H1 (cell line): ENCODE results near the gene FLT1. TPM values are rescaled to one million over a fixed set of nuclear protein-coding genes. Genes with fewer than 3 reads are reported as not detected.

Experiments used
- CTCF ChIA-PET: fragments of 300-600 bp; sonication (Branson Sonifier 250); formaldehyde crosslinking; loops from one replicate; lab custom pipeline; 2021; ENCODE audit not compliant: partially characterized antibody; lab: Charles Lee
- POLR2A ChIA-PET: fragments of 300-600 bp; sonication (Branson Sonifier 250); formaldehyde crosslinking; loops from one replicate; lab custom pipeline; 2021; ENCODE audit warnings: inconsistent platforms; ENCODE audit not compliant: partially characterized antibody; lab: Charles Lee
- DNase-seq, 2 experiments: peaks; one replicate each; pipeline versions ENCODE4 v3.0.0 to v3.0.0-alpha.2; 2010 to 2022; ENCODE audit warnings: low spot score in 2 of 2, low read depth in 1 of 2, mixed read lengths in 1 of 2
- FAIRE-seq: peaks from 2 replicates; lab custom pipeline; 2011; peaks lifted over from hg19 to GRCh38; lab: Jason Lieb, UNC
- H2AFZ ChIP-seq: 2 replicates; pipeline ENCODE4 v1.8.1; 2012; ENCODE audit warnings: low read length, inconsistent platforms
- H2AK5ac ChIP-seq: 2 replicates; pipeline ENCODE4 v1.6.1; 2013; ENCODE audit warnings: low read depth, low read length
- H2BK120ac ChIP-seq: replicated peaks from 2 replicates; pipeline ENCODE3; 2013; ENCODE audit warnings: low read depth, low read length, inconsistent platforms
- H2BK12ac ChIP-seq: 2 replicates; pipeline ENCODE4 v1.6.1; 2013; ENCODE audit warnings: low read depth, low read length
- H2BK15ac ChIP-seq: 2 replicates; pipeline ENCODE4 v1.6.1; 2013; ENCODE audit warnings: low read length
- H2BK20ac ChIP-seq: 2 replicates; pipeline ENCODE4 v1.6.1; 2013; ENCODE audit warnings: low read length
- H2BK5ac ChIP-seq: 2 replicates; pipeline ENCODE4 v1.6.1; 2013; ENCODE audit warnings: low read depth, low read length
- H3K14ac ChIP-seq: 2 replicates; pipeline ENCODE4 v1.6.1; 2013; ENCODE audit warnings: inconsistent platforms; ENCODE audit not compliant: insufficient read length
- H3K18ac ChIP-seq: 2 replicates; pipeline ENCODE4 v1.6.1; 2013; ENCODE audit warnings: low read length; ENCODE audit errors: extremely low read depth
- H3K23ac ChIP-seq: 2 replicates; pipeline ENCODE4 v1.6.1; 2013; ENCODE audit warnings: inconsistent platforms; ENCODE audit not compliant: insufficient read length
- H3K23me2 ChIP-seq: 2 replicates; pipeline ENCODE4 v1.6.1; 2013; ENCODE audit warnings: low read depth, low read length
- H3K27ac ChIP-seq: 2 replicates; pipeline ENCODE4 v1.6.1; 2011; ENCODE audit warnings: low read depth, low read length, inconsistent platforms
- H3K27me3 ChIP-seq, 4 experiments: replicated peaks in 1 of 4; 1 replicate in 1 of 4; 2 replicates in 3 of 4; pipeline versions ENCODE4 v1.6.1 to v1.8.1; 2011 to 2013; ENCODE audit warnings: low read length in 3 of 4, mild to moderate bottlenecking in 3 of 4, inconsistent platforms in 2 of 4, mixed read lengths in 2 of 4, moderate library complexity in 1 of 4; ENCODE audit not compliant: control insufficient read depth in 3 of 4, insufficient read depth in 3 of 4; ENCODE audit errors: extremely low read depth in 1 of 4
- H3K36me3 ChIP-seq, 4 experiments: 2 replicates each; pipeline versions ENCODE4 v1.6.1 to v1.8.1; 2011 to 2013; ENCODE audit warnings: mild to moderate bottlenecking in 4 of 4, low read length in 3 of 4, moderate library complexity in 2 of 4, control low read depth in 1 of 4, inconsistent platforms in 1 of 4; ENCODE audit not compliant: insufficient read depth in 4 of 4, control insufficient read depth in 2 of 4
- H3K4ac ChIP-seq: replicated peaks from 2 replicates; pipeline ENCODE3; 2013; ENCODE audit warnings: low read length, low read depth, mixed read lengths, inconsistent platforms; ENCODE audit not compliant: insufficient read length
- H3K4me1 ChIP-seq, 4 experiments: replicated peaks in 1 of 4; 1 replicate in 1 of 4; 2 replicates in 3 of 4; pipeline versions ENCODE4 v1.6.1 to v1.8.1; 2011 to 2013; ENCODE audit warnings: low read length in 3 of 4, inconsistent platforms in 2 of 4, mixed read lengths in 1 of 4; ENCODE audit not compliant: insufficient read depth in 4 of 4, control insufficient read depth in 3 of 4
- H3K4me2 ChIP-seq, 2 experiments: 2 replicates each; pipeline versions ENCODE4 v1.6.1 to v1.8.1; 2011 to 2013; ENCODE audit warnings: low read depth in 2 of 2, low read length in 2 of 2, control low read depth in 1 of 2, inconsistent platforms in 1 of 2, mild to moderate bottlenecking in 1 of 2; ENCODE audit not compliant: insufficient read depth in 1 of 2
- H3K4me3 ChIP-seq, 4 experiments: fragments of 200-600, 300-600 bp in 1 of 4; sonication (generic), shearing (Covaris generic), sonication (Bioruptor Twin) in 1 of 4; 2 replicates each; pipeline versions ENCODE4 v1.5.1 to v1.8.1; 2011 to 2016; ENCODE audit warnings: low read length in 4 of 4, low read depth in 3 of 4, control low read depth in 2 of 4, inconsistent platforms in 2 of 4, mild to moderate bottlenecking in 2 of 4, mixed read lengths in 1 of 4, moderate library complexity in 1 of 4; ENCODE audit not compliant: insufficient read depth in 2 of 4; ENCODE audit errors: extremely low read depth in 1 of 4
- H3K56ac ChIP-seq: replicated peaks from 2 replicates; pipeline ENCODE3; 2013; ENCODE audit warnings: low read depth, mild to moderate bottlenecking, mixed read lengths, low read length, inconsistent platforms; ENCODE audit not compliant: insufficient read length
- H3K79me1 ChIP-seq: 2 replicates; pipeline ENCODE4 v1.6.1; 2013; ENCODE audit warnings: low read depth, low read length, control low read depth
- H3K79me2 ChIP-seq, 2 experiments: 2 replicates each; pipeline versions ENCODE4 v1.6.1 to v1.8.1; 2012 to 2013; ENCODE audit warnings: low read length in 2 of 2, mild to moderate bottlenecking in 2 of 2, inconsistent platforms in 1 of 2; ENCODE audit not compliant: insufficient read depth in 2 of 2, control insufficient read depth in 1 of 2
- H3K9ac ChIP-seq, 4 experiments: replicated peaks in 1 of 4; 1 replicate in 1 of 4; 2 replicates in 3 of 4; pipeline versions ENCODE4 v1.6.1 to v1.8.1; 2011 to 2013; ENCODE audit warnings: low read depth in 3 of 4, low read length in 3 of 4, control low read depth in 2 of 4, mild to moderate bottlenecking in 2 of 4, moderate library complexity in 2 of 4, inconsistent platforms in 1 of 4; ENCODE audit errors: extremely low read depth in 1 of 4
- H3K9me3 ChIP-seq, 2 experiments: 2 replicates each; pipeline versions ENCODE4 v1.6.1 to v1.8.1; 2012 to 2013; ENCODE audit warnings: mild to moderate bottlenecking in 2 of 2, moderate library complexity in 2 of 2, control low read depth in 1 of 2, inconsistent platforms in 1 of 2, low read depth in 1 of 2, low read length in 1 of 2, mixed read lengths in 1 of 2; ENCODE audit not compliant: insufficient read depth in 2 of 2
- H4K20me1 ChIP-seq, 2 experiments: replicated peaks in 1 of 2; 2 replicates each; pipeline versions ENCODE3 to v1.8.1; 2011 to 2013; ENCODE audit warnings: inconsistent platforms in 2 of 2, low read length in 2 of 2, mild to moderate bottlenecking in 1 of 2; ENCODE audit not compliant: insufficient read depth in 2 of 2, control insufficient read depth in 1 of 2
- H4K5ac ChIP-seq: 2 replicates; pipeline ENCODE4 v1.6.1; 2013; ENCODE audit warnings: low read length, low read depth, mixed read lengths, inconsistent platforms; ENCODE audit not compliant: insufficient read length
- H4K8ac ChIP-seq: 2 replicates; pipeline ENCODE4 v1.8.0; 2013; ENCODE audit warnings: mild to moderate bottlenecking, moderate library complexity, low read length, inconsistent platforms; ENCODE audit not compliant: insufficient read depth; ENCODE audit errors: extremely low read depth
- H4K91ac ChIP-seq: replicated peaks from 2 replicates; pipeline ENCODE3; 2013; ENCODE audit warnings: low read length, mixed read lengths, inconsistent platforms; ENCODE audit not compliant: insufficient read length
- BCL11A ChIP-seq, 2 experiments: IDR thresholded peaks; one replicate each; pipeline ENCODE4 v1.6.1; 2011; ENCODE audit warnings: low read depth in 2 of 2, low read length in 2 of 2, mild to moderate bottlenecking in 2 of 2
- CREB1 ChIP-seq: IDR thresholded peaks from 2 replicates; pipeline ENCODE4 v1.6.1; 2012; ENCODE audit warnings: inconsistent platforms
- EGR1 ChIP-seq: IDR thresholded peaks from 2 replicates; pipeline ENCODE4 v1.6.1; 2011; ENCODE audit warnings: low read depth, low read length, borderline replicate concordance
- EP300 ChIP-seq, 2 experiments: IDR thresholded peaks; 1 replicate in 1 of 2; 2 replicates in 1 of 2; pipeline ENCODE4 v1.6.1; 2011 to 2012; ENCODE audit warnings: low read depth in 2 of 2, low read length in 2 of 2, mild to moderate bottlenecking in 2 of 2, borderline replicate concordance in 1 of 2, inconsistent platforms in 1 of 2, moderate library complexity in 1 of 2
- EZH2 ChIP-seq: fragments of 200-600 bp; sonication (generic); IDR thresholded peaks from 2 replicates; pipeline ENCODE4 v1.7.1; 2012; ENCODE audit warnings: low read depth, mild to moderate bottlenecking, moderate library complexity, low read length, inconsistent platforms; ENCODE audit not compliant: severe bottlenecking
- HDAC2 ChIP-seq, 2 experiments: fragments of 300-600 bp in 1 of 2; sonication (generic) in 1 of 2; IDR thresholded peaks; 2 replicates each; pipeline ENCODE4 v1.6.1; 2011 to 2012; ENCODE audit warnings: low read depth in 2 of 2, low read length in 2 of 2, mild to moderate bottlenecking in 2 of 2, moderate library complexity in 2 of 2, borderline replicate concordance in 1 of 2, inconsistent platforms in 1 of 2
- JUN ChIP-seq: IDR thresholded peaks from 2 replicates; pipeline ENCODE4 v1.6.1; 2011; ENCODE audit warnings: low read depth, mild to moderate bottlenecking, improper control_type of control experiment, low read length
- POLR2A ChIP-seq, 2 experiments: IDR thresholded peaks; 1 replicate in 1 of 2; 2 replicates in 1 of 2; pipeline ENCODE4 v1.6.1; 2011; ENCODE audit warnings: low read depth in 2 of 2, low read length in 2 of 2, mild to moderate bottlenecking in 2 of 2; ENCODE audit errors: control extremely low read depth in 1 of 2
- SP2 ChIP-seq: IDR thresholded peaks from 2 replicates; pipeline ENCODE4 v1.6.1; 2012; ENCODE audit warnings: mild to moderate bottlenecking, low read length, inconsistent platforms
- TAF7 ChIP-seq: optimal IDR thresholded peaks from 2 replicates; pipeline ENCODE3; 2011; ENCODE audit warnings: low read depth, mild to moderate bottlenecking, inconsistent platforms, low read length, moderate library complexity, borderline replicate concordance
- ZNF274 ChIP-seq: IDR thresholded peaks from 2 replicates; pipeline ENCODE4 v1.7.0; 2012; ENCODE audit warnings: low read length, borderline replicate concordance; ENCODE audit errors: extremely low read depth
- polyA plus RNA-seq, 7 experiments: library from polyadenylated mRNA; depleted of rRNA in 3 of 7; stranded (reverse) in 5 of 7; unstranded in 2 of 7; fragments of >200 nt in 5 of 7; fragments of 200-250 nt in 2 of 7; gene quantifications; 1 replicate in 5 of 7; 2 replicates in 1 of 7; 4 replicates in 1 of 7; pipeline versions ENCODE4 v1.2.1 to v1.2.3, GENCODE V29; 2011 to 2013; ENCODE audit warnings: missing spikeins in 2 of 7, mixed read lengths in 2 of 7
- total RNA-seq: library from RNA; stranded (reverse); fragmentation: NEBNext Ultra II Directional; extraction: Animal tissue kit (Norgen Biotek cat#: 25700); gene quantifications from 2 replicates; pipeline ENCODE4 v1.2.1, GENCODE V29; 2021
- TF ChIP-seq, protein P1 (sequence below): IDR thresholded peaks from 2 replicates; pipeline ENCODE4 v1.6.1; 2012; ENCODE audit warnings: low read length, inconsistent platforms

The FLT1 gene
- total and polyA plus RNA-seq, 2 of the 8 experiments (the other 6 are each of a cell fraction or from before 2014, with no cell fraction given): 19.7 to 90.2 TPM

DNA sequence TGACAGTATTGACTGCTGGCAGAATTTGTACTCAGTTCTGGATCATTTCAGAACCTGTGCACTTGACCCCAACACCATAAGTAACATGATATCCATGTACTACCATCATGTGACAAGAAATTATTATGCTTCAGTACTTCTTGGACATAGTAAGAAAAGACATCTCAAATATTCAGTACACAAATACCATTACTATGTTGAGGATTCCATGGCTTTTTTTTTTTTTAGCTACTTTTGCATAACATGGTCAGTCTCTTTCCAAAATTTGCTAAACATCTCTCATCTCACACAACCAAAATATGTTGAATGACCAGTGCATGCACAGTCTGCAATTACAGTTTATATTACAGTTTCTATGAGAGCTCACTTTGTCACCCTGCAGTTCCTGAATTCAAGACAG lies 85.3 kb downstream of the FLT1 start:
- peaks cover 5 to 22% (median 16%) of the 10 kb centered on the region in 4 experiments for H3K36me3 ChIP-seq
- TF ChIP-seq ZNF274 (no peak), EP300 (IDR thresholded peaks at IDR 0.05; ENCODE audit: borderline replicate concordance in 1 of 2, low read depth in 2 of 2, low read length in 2 of 2) (no peak), BCL11A (IDR thresholded peaks at IDR 0.05; ENCODE audit: low read depth in 2 of 2, low read length in 2 of 2) (no peak), SP2 (no peak), TAF7 (no peak), HDAC2 (IDR thresholded peaks at IDR 0.05; ENCODE audit: borderline replicate concordance in 1 of 2, low read depth in 2 of 2, low read length in 2 of 2) (no peak), EGR1 (no peak), EZH2 (no peak), JUN (no peak), POLR2A (IDR thresholded peaks at IDR 0.05; ENCODE audit: control extremely low read depth in 1 of 2, low read depth in 2 of 2, low read length in 2 of 2) (no peak), CREB1 (no peak)
- TF ChIP-seq, protein P1, sequence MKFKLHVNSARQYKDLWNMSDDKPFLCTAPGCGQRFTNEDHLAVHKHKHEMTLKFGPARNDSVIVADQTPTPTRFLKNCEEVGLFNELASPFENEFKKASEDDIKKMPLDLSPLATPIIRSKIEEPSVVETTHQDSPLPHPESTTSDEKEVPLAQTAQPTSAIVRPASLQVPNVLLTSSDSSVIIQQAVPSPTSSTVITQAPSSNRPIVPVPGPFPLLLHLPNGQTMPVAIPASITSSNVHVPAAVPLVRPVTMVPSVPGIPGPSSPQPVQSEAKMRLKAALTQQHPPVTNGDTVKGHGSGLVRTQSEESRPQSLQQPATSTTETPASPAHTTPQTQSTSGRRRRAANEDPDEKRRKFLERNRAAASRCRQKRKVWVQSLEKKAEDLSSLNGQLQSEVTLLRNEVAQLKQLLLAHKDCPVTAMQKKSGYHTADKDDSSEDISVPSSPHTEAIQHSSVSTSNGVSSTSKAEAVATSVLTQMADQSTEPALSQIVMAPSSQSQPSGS: no peak

More for the DNA sequence above, 85.3 kb downstream of the FLT1 start:
- Histone ChIP-seq H3K79me2 (0 out of 4 replicates have a peak, but pooled peaks cover 0 to 10% of the 10 kb centered on the region in 2 experiments), H4K5ac (no peak overlapping the region), H3K79me1 (no peaks in the 10 kb centered on the region; the same call in 1 of the 2 replicates), H2AFZ (no peak overlapping the region), H3K4me2 (no peak overlapping the region), H3K4me3 (no peak overlapping the region), H3K14ac (no peak overlapping the region), H3K27ac (no peak overlapping the region), H2BK20ac (no peak overlapping the region), H2AK5ac (no peak overlapping the region), H3K18ac (no peak overlapping the region), H4K8ac (no peak overlapping the region), H2BK15ac (no peak overlapping the region), H3K9ac (no peak overlapping the region), H2BK120ac (no peak overlapping the region), H3K9me3 (no peaks in the 10 kb centered on the region), H3K23ac (no peak overlapping the region), H3K23me2 (no peaks in the 10 kb centered on the region), H3K56ac (no peak overlapping the region), H3K4ac (no peak overlapping the region), H2BK5ac (no peak overlapping the region), H3K27me3 (no peaks in the 10 kb centered on the region), H3K4me1 (peaks cover 0 to 11% (median 8%) of the 10 kb centered on the region in 4 experiments; a peak in 6 of 7 replicates), H4K91ac (no peak overlapping the region), H4K20me1 (no peaks in the 10 kb centered on the region), H2BK12ac (no peak overlapping the region)
- FAIRE-seq (no peak), DNase-seq (no peak)
- POLR2A ChIA-PET: interaction anchor here (0.8 to 2.1 kb wide), 2 partner anchors 20 to 247 kb away, joined by 3 to 8 read pairs; no protein-coding TSS in a partner anchor
- CTCF ChIA-PET: interaction anchor here (0.7 to 2.0 kb wide), 4 partner anchors 11 to 932 kb away, joined by 3 to 8 read pairs (median 4); no protein-coding TSS in a partner anchor
